SK-N-MC (cell line): ENCODE data around the gene PGAM5.

Experiments used
- EZH2 ChIP-seq: fragments of 200-600 bp; sonication (generic); IDR thresholded peaks from one replicate; pipeline ENCODE4 v1.6.1; 2017; ENCODE audit warnings: antibody characterized with exemption
- FOXP2 ChIP-seq: optimal IDR thresholded peaks from 2 replicates; pipeline ENCODE3; 2011; ENCODE audit warnings: mild to moderate bottlenecking, moderate library complexity; ENCODE audit not compliant: insufficient read depth; ENCODE audit errors: extremely low read length, control extremely low read depth
- POLR2AphosphoS5 ChIP-seq: IDR thresholded peaks from 2 replicates; pipeline ENCODE4 v1.6.1; 2012; ENCODE audit warnings: mild to moderate bottlenecking, low read depth, low read length, borderline replicate concordance

DNA sequence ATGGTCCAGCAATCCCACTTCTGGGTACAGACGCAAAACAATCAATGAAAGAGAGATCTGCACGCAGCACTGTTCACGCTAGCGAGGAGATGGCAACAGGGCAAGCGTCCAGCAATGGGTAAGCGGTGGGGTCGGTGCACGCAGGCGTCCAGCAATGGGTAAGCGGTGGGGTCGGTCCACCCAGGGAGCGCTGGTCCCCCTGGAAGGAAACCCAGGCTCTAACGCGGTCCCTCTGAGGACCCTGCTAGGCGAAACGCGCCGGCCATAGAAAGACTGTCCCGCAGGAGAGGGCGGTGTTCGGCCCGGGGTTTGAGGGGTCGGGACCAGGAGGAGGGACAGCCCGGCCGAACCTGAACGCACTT is 618 bp upstream of the PGAM5 start:
- TF ChIP-seq EZH2 (no peak), POLR2AphosphoS5 (no peak), FOXP2 (no peak)
